Measurements from ENCODE around the gene CRTC1. TPM values are rescaled to one million over a fixed set of nuclear protein-coding genes. Genes with fewer than 3 reads are reported as not detected.

CRTC1 gene
- total and polyA plus RNA-seq, 9 of the 15 experiments (the other 6 are each of a cell fraction or from before 2014, with no cell fraction given) = 0.25 to 3.8 (median 1.2) TPM; not detected in 2

- TF ChIP-seq CTCF (IDR thresholded peaks at IDR 0.05 in 2 of 3, conservative IDR thresholded peaks at IDR 0.05 in 1 of 3; ENCODE audit: insufficient read depth in 2 of 3, low read depth in 1 of 3, low read length in 3 of 3) (no peak), ZNF561 (CRISPR knock-in tag; conservative IDR thresholded peaks at IDR 0.05) (no peak), SMAD1 (IDR thresholded peaks at IDR 0.05; ENCODE audit: low read depth, low read length, partially characterized antibody) (peak; percentile 33), HIVEP1 (CRISPR knock-in tag; IDR thresholded peaks at IDR 0.05) (no peak), ARID2 (IDR thresholded peaks at IDR 0.05) (no peak), STAG1 (CRISPR knock-in tag; IDR thresholded peaks at IDR 0.05; ENCODE audit: borderline replicate concordance) (peak; percentile 47; the same call in 1 of the 2 replicates), GMEB1 (CRISPR knock-in tag; IDR thresholded peaks at IDR 0.05) (peak; percentile 98), ZFP30 (CRISPR knock-in tag; IDR thresholded peaks at IDR 0.05; ENCODE audit: borderline replicate concordance) (no peak), ZFP91 (CRISPR knock-in tag; IDR thresholded peaks at IDR 0.05) (no peak), SUPT5H (IDR thresholded peaks at IDR 0.05) (peak; percentile 69)
Observed at GRCh38 chr19:18831524-18832305, 148.2 kb downstream of the CRTC1 start, which contains the start of gene UPF1 (continued).

All from K562 (cell line).